ENCODE data around the gene TET3.

GRCh38 chr2:74011246-74011645 lies 26.5 kb downstream of the TET3 start:
- TF ChIP-seq, protein P1, sequence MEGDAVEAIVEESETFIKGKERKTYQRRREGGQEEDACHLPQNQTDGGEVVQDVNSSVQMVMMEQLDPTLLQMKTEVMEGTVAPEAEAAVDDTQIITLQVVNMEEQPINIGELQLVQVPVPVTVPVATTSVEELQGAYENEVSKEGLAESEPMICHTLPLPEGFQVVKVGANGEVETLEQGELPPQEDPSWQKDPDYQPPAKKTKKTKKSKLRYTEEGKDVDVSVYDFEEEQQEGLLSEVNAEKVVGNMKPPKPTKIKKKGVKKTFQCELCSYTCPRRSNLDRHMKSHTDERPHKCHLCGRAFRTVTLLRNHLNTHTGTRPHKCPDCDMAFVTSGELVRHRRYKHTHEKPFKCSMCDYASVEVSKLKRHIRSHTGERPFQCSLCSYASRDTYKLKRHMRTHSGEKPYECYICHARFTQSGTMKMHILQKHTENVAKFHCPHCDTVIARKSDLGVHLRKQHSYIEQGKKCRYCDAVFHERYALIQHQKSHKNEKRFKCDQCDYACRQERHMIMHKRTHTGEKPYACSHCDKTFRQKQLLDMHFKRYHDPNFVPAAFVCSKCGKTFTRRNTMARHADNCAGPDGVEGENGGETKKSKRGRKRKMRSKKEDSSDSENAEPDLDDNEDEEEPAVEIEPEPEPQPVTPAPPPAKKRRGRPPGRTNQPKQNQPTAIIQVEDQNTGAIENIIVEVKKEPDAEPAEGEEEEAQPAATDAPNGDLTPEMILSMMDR (IDR thresholded peaks at IDR 0.05; ENCODE audit: insufficient read depth, low read depth, low read length): no peak
- TF ChIP-seq EZH2 (IDR thresholded peaks at IDR 0.05; ENCODE audit: insufficient read depth, low read length): no peak
